GM12878 (cell line): ENCODE data around the gene DRC1. TPM values are rescaled to one million over a fixed set of nuclear protein-coding genes. Genes with fewer than 3 reads are reported as not detected.

Source experiments
- ATAC-seq: fragments of 200-7000 bp; cut with Tn5 transposase; 3 replicates; pipeline ENCODE4 v1.9.1; 2020; ENCODE audit warnings: mild to moderate bottlenecking, moderate library complexity
- BruUV-seq: library from RNA; stranded (reverse); fragments of 400-500 nt; replicated peaks from 2 replicates; lab custom pipeline; 2021; lab: Mats Ljungman, UMichigan
- CTCF ChIA-PET: fragments of 300-600 bp; sonication (Branson Sonifier 250); formaldehyde crosslinking; extraction: SDS; loops from one replicate; lab custom pipeline; 2021; ENCODE audit warnings: inconsistent platforms; lab: Yijun Ruan, JAX
- POLR2A ChIA-PET: fragments of 350-600 bp; formaldehyde crosslinking; extraction: SDS; loops from one replicate; lab custom pipeline; 2021; ENCODE audit warnings: inconsistent platforms; lab: Charles Lee
- RAD21 ChIA-PET: fragments of 300-600 bp; sonication (Branson Sonifier 250); formaldehyde crosslinking; loops from one replicate; lab custom pipeline; 2023; ENCODE audit warnings: antibody characterized with exemption; ENCODE audit not compliant: unreplicated experiment; lab: Charles Lee
- SMC1A ChIA-PET: fragments of 300-600 bp; sonication (Branson Sonifier 250); formaldehyde crosslinking; loops from one replicate; lab custom pipeline; 2023; ENCODE audit not compliant: unreplicated experiment, uncharacterized antibody; lab: Charles Lee
- DNase-seq: peaks from one replicate; pipeline ENCODE4 v3.0.0-alpha.2; 2011; ENCODE audit warnings: low read depth, low spot score
- FAIRE-seq: peaks from 3 replicates; lab custom pipeline; 2011; peaks lifted over from hg19 to GRCh38; lab: Jason Lieb, UNC
- H2AFZ ChIP-seq: 2 replicates; pipeline ENCODE4 v1.6.0; 2011; ENCODE audit warnings: low read depth, low read length, control low read depth; ENCODE audit not compliant: control insufficient read depth
- H3K27ac ChIP-seq: 2 replicates; pipeline ENCODE4 v1.5.1; 2011; ENCODE audit warnings: control low read depth; ENCODE audit not compliant: control insufficient read depth, insufficient read depth
- H3K27me3 ChIP-seq, 2 experiments: replicated peaks in 1 of 2; 2 replicates each; pipeline versions ENCODE4 v1.6.0 to v1.6.1; 2011; ENCODE audit warnings: low read length in 1 of 2; ENCODE audit not compliant: control insufficient read depth in 2 of 2, insufficient read depth in 2 of 2
- H3K36me3 ChIP-seq, 2 experiments: 2 replicates each; pipeline ENCODE4 v1.5.1; 2011; ENCODE audit warnings: low read length in 1 of 2; ENCODE audit not compliant: control insufficient read depth in 2 of 2, insufficient read depth in 2 of 2
- H3K4me1 ChIP-seq: 2 replicates; pipeline ENCODE4 v1.6.1; 2011; ENCODE audit warnings: mild to moderate bottlenecking, low read length, moderate library complexity, mixed read lengths; ENCODE audit not compliant: control insufficient read depth, insufficient read depth
- H3K4me2 ChIP-seq: 2 replicates; pipeline ENCODE4 v1.6.0; 2011; ENCODE audit warnings: control low read depth; ENCODE audit not compliant: control insufficient read depth, insufficient read depth
- H3K4me3 ChIP-seq: fragments of 200-600 bp; sonication (generic); 2 replicates; pipeline ENCODE4 v1.5.1; 2016
- H3K79me2 ChIP-seq: 2 replicates; pipeline ENCODE4 v1.6.0; 2011; ENCODE audit warnings: low read length; ENCODE audit not compliant: control insufficient read depth, insufficient read depth
- H3K9ac ChIP-seq: 2 replicates; pipeline ENCODE4 v1.8.0; 2011; ENCODE audit warnings: low read length, control low read depth, mixed read lengths; ENCODE audit not compliant: control insufficient read depth, insufficient read depth
- H3K9me3 ChIP-seq: replicated peaks from 3 replicates; pipeline ENCODE4 v1.5.1; 2011; ENCODE audit warnings: mild to moderate bottlenecking, low read length; ENCODE audit not compliant: control insufficient read depth, insufficient read depth
- H4K20me1 ChIP-seq: 2 replicates; pipeline ENCODE4 v1.6.0; 2011; ENCODE audit not compliant: control insufficient read depth, insufficient read depth
- DPF2 ChIP-seq: fragments of 450-650 bp; IDR thresholded peaks from 2 replicates; pipeline ENCODE4 v1.6.1; 2017; ENCODE audit warnings: mild to moderate bottlenecking
- EZH2 ChIP-seq: IDR thresholded peaks from 2 replicates; pipeline ENCODE4 v1.6.1; 2012; ENCODE audit warnings: low read depth, mild to moderate bottlenecking, control low read depth, inconsistent platforms, low read length, borderline replicate concordance; ENCODE audit not compliant: control insufficient read depth
- GATAD2B ChIP-seq: fragments of 450-650 bp; conservative IDR thresholded peaks from 2 replicates; pipeline ENCODE4 v1.6.1; 2017; ENCODE audit warnings: low read depth, mild to moderate bottlenecking, moderate library complexity
- IKZF1 ChIP-seq: fragments of 450-650 bp; conservative IDR thresholded peaks from 2 replicates; pipeline ENCODE4 v1.6.1; 2017; ENCODE audit warnings: antibody characterized with exemption, mild to moderate bottlenecking
- IRF4 ChIP-seq: IDR thresholded peaks from 2 replicates; pipeline ENCODE4 v1.6.1; 2011; ENCODE audit warnings: low read depth, low read length
- JUNB ChIP-seq: IDR thresholded peaks from 2 replicates; pipeline ENCODE4 v1.6.1; 2016; ENCODE audit warnings: antibody characterized with exemption, mild to moderate bottlenecking
- NR2C1 ChIP-seq: fragments of 450-650 bp; IDR thresholded peaks from 2 replicates; pipeline ENCODE4 v1.6.1; 2017; ENCODE audit warnings: antibody characterized with exemption, mild to moderate bottlenecking, moderate library complexity
- PAX5 ChIP-seq: IDR thresholded peaks from 2 replicates; pipeline ENCODE4 v1.6.1; 2011; ENCODE audit warnings: low read depth, low read length, borderline replicate concordance
- POLR2AphosphoS2 ChIP-seq: IDR thresholded peaks from 2 replicates; pipeline ENCODE4 v1.6.1; 2011; ENCODE audit warnings: low read depth, mild to moderate bottlenecking, low read length, improper control_type of control experiment, moderate library complexity
- POLR2AphosphoS5 ChIP-seq: IDR thresholded peaks from 2 replicates; pipeline ENCODE4 v1.6.1; 2011; ENCODE audit warnings: mild to moderate bottlenecking, low read length, inconsistent platforms
- SRF ChIP-seq, 2 experiments: IDR thresholded peaks; 2 replicates each; pipeline ENCODE4 v1.6.1; 2011; ENCODE audit warnings: low read depth in 2 of 2, low read length in 2 of 2, mild to moderate bottlenecking in 1 of 2, moderate library complexity in 1 of 2
- ZNF24 ChIP-seq: fragments of 450-650 bp; IDR thresholded peaks from 2 replicates; pipeline ENCODE4 v1.6.1; 2017; ENCODE audit warnings: antibody characterized with exemption, mild to moderate bottlenecking
- ZNF384 ChIP-seq: IDR thresholded peaks from 2 replicates; pipeline ENCODE4 v1.6.1; 2012; ENCODE audit warnings: low read depth, mild to moderate bottlenecking, low read length, improper control_type of control experiment, borderline replicate concordance
- WGBS: methylation state at CpG from one replicate; pipeline ENCODE4 v1.1.6; 2016; ENCODE audit warnings: low lambda C conversion rate; ENCODE audit not compliant: insufficient replicate concordance, insufficient coverage; ENCODE audit errors: missing lambda C conversion rate; 5-methylcytosine and 5-hydroxymethylcytosine counted together
- in situ Hi-C: fragments of 300-500 bp; cut with MboI; formaldehyde crosslinking; loops from 9 replicates; pipeline ENCODE4 v1.14.3; 2018; ENCODE audit warnings: mixed read lengths
- intact Hi-C: fragments of 100-400 bp; cut with micrococcal nuclease; formaldehyde crosslinking; loops from one replicate; pipeline ENCODE4 v1.14.2; 2022; ENCODE audit not compliant: unreplicated experiment
- polyA plus RNA-seq, 11 experiments: library from polyadenylated mRNA; depleted of rRNA in 4 of 11; unstranded in 6 of 11; stranded (reverse) in 5 of 11; fragments of >200 nt; fragmentation: Nextera tagmentation in 4 of 11; fragmentation: Illumina TruSeq in 1 of 11; extraction: Ambion mirVana in 4 of 11; extraction: Trizol in 1 of 11; gene quantifications; 1 replicate in 1 of 11; 2 replicates in 10 of 11; pipeline versions ENCODE4 v1.2.1 to v1.2.3, GENCODE V29; 2011 to 2016; ENCODE audit warnings: inconsistent platforms in 2 of 11, missing spikeins in 2 of 11, low read depth in 1 of 11
- total RNA-seq, 4 experiments: library from RNA; depleted of rRNA in 3 of 4; stranded (reverse); fragments of >200 nt in 3 of 4; fragmentation: Illumina TruSeq in 1 of 4; extraction: Trizol in 1 of 4; gene quantifications; 2 replicates each; pipeline versions ENCODE4 v1.2.1 to v1.2.3, GENCODE V29; 2013 to 2021
- TF ChIP-seq, protein P1 (sequence below): fragments of 450-650 bp; IDR thresholded peaks from 2 replicates; pipeline ENCODE4 v1.6.1; 2017; ENCODE audit warnings: mild to moderate bottlenecking
- TF ChIP-seq, protein P2 (sequence below): fragments of 450-650 bp; IDR thresholded peaks from 2 replicates; pipeline ENCODE4 v1.6.1; 2017; ENCODE audit warnings: borderline replicate concordance

Gene DRC1
- total and polyA plus RNA-seq, 10 of the 15 experiments (the other 5 are each of a cell fraction or from before 2014, with no cell fraction given) = 0.03 TPM; not detected in 9

DNA sequence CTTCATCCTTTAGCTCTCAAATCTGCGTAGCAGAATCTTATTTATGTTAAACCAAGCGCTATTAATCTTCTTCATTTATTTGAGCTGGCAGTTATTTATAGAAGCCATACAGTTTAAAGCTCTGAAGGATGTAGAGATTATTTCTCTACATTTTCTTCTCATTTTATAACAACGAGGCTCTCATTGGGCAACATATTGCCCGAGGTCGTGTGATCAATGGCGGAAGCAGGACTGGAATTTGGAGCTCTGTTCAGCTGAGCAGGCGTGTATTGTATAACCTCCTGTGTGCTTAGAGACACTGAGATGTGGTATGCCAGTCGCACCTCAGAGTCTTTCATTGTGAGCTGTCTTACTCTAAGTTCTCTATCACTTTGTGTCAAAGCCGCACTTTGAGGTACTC is 17.5 kb upstream of the DRC1 start:
- no peak for FAIRE-seq
- Histone ChIP-seq H3K36me3 (peaks cover 0 to 6% of the 10 kb centered on the region in 2 experiments; a peak in 3 of 4 replicates), H3K27ac (no peak overlapping the region), H3K9me3 (no peaks in the 10 kb centered on the region), H3K4me1 (peaks cover 14% of the 10 kb centered on the region), H3K9ac (no peak overlapping the region), H3K27me3 (no peaks in the 10 kb centered on the region), H3K79me2 (no peaks in the 10 kb centered on the region), H3K4me2 (no peak overlapping the region), H2AFZ (no peak overlapping the region), H3K4me3 (no peak overlapping the region), H4K20me1 (no peaks in the 10 kb centered on the region)
- 74% methylated on average over 9 of the region's 9 CpGs for WGBS
- TF ChIP-seq, protein P1, sequence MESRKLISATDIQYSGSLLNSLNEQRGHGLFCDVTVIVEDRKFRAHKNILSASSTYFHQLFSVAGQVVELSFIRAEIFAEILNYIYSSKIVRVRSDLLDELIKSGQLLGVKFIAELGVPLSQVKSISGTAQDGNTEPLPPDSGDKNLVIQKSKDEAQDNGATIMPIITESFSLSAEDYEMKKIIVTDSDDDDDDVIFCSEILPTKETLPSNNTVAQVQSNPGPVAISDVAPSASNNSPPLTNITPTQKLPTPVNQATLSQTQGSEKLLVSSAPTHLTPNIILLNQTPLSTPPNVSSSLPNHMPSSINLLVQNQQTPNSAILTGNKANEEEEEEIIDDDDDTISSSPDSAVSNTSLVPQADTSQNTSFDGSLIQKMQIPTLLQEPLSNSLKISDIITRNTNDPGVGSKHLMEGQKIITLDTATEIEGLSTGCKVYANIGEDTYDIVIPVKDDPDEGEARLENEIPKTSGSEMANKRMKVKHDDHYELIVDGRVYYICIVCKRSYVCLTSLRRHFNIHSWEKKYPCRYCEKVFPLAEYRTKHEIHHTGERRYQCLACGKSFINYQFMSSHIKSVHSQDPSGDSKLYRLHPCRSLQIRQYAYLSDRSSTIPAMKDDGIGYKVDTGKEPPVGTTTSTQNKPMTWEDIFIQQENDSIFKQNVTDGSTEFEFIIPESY = no peak
- no peak for TF ChIP-seq POLR2AphosphoS5
- TF ChIP-seq IKZF1 = no peak
- no peak for TF ChIP-seq ZNF24
- TF ChIP-seq, protein P2, sequence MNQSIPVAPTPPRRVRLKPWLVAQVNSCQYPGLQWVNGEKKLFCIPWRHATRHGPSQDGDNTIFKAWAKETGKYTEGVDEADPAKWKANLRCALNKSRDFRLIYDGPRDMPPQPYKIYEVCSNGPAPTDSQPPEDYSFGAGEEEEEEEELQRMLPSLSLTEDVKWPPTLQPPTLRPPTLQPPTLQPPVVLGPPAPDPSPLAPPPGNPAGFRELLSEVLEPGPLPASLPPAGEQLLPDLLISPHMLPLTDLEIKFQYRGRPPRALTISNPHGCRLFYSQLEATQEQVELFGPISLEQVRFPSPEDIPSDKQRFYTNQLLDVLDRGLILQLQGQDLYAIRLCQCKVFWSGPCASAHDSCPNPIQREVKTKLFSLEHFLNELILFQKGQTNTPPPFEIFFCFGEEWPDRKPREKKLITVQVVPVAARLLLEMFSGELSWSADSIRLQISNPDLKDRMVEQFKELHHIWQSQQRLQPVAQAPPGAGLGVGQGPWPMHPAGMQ = no peak
- no peak for TF ChIP-seq EZH2
- TF ChIP-seq JUNB = no peak
- TF ChIP-seq NR2C1 = no peak
- no peak for TF ChIP-seq SRF (IDR thresholded peaks at IDR 0.05; ENCODE audit: low read depth in 2 of 2, low read length in 2 of 2)
- TF ChIP-seq IRF4 = no peak
- TF ChIP-seq GATAD2B = no peak
- no peak for TF ChIP-seq POLR2AphosphoS2
- TF ChIP-seq DPF2 = no peak
- TF ChIP-seq PAX5 = no peak
- TF ChIP-seq ZNF384 = no peak
- ChIA-PET CTCF (interaction anchor here (1.2 kb wide), 1 partner anchor 25 kb away, joined by 3 read pairs; no protein-coding TSS in a partner anchor), POLR2A (no interaction called here), SMC1A (interaction anchor here (1.1 to 1.3 kb wide), 4 partner anchors 9 to 28 kb away, joined by 3 to 4 read pairs (median 3); no protein-coding TSS in a partner anchor), RAD21 (interaction anchor here (0.9 kb wide), 1 partner anchor 996 kb away, joined by 3 read pairs; the partner anchor contains the start of gene ZNF513)
- in situ Hi-C loops = no loop called here
- ATAC-seq = no peak
- no TSS peak for BruUV-seq
- intact Hi-C loops = no loop called here
- no peak for DNase-seq
